HEK293 (cell line): ENCODE results near the gene SHCBP1.

Source experiments
- CTCF ChIA-PET: fragments of 350-600 bp; formaldehyde crosslinking; extraction: SDS; loops from one replicate; lab custom pipeline; 2021; ENCODE audit warnings: antibody characterized with exemption; lab: Yijun Ruan, JAX
- POLR2A ChIA-PET: fragments of 300-600 bp; formaldehyde crosslinking; extraction: SDS; loops from one replicate; lab custom pipeline; 2020; ENCODE audit warnings: antibody characterized with exemption, inconsistent platforms; lab: Yijun Ruan, JAX
- H3K27ac ChIP-seq: fragments of 200-500 bp; sonication (Bioruptor generic); 2 replicates; pipeline ENCODE4 v1.5.1; 2014; ENCODE audit warnings: low read depth, low read length, control low read depth, inconsistent platforms; ENCODE audit errors: extremely low read depth
- H3K36me3 ChIP-seq, 2 experiments: fragments of 200-500 bp in 1 of 2; sonication (Bioruptor generic) in 1 of 2; 1 replicate in 1 of 2; 2 replicates in 1 of 2; pipeline ENCODE4 v1.5.1; 2014 to 2017; ENCODE audit warnings: inconsistent platforms in 2 of 2, low read length in 2 of 2; ENCODE audit not compliant: control insufficient read depth in 2 of 2, insufficient read depth in 1 of 2
- H3K4me1 ChIP-seq: fragments of 200-500 bp; sonication (Bioruptor generic); 2 replicates; pipeline ENCODE4 v1.5.1; 2014; ENCODE audit warnings: mild to moderate bottlenecking, low read length, inconsistent platforms; ENCODE audit not compliant: control insufficient read depth, insufficient read depth
- H3K4me3 ChIP-seq: 2 replicates; pipeline ENCODE4 v1.5.1; 2011; ENCODE audit warnings: low read depth, mild to moderate bottlenecking, control low read depth, low read length, moderate library complexity
- H3K9me3 ChIP-seq: fragments of 200-500 bp; sonication (Bioruptor generic); 2 replicates; pipeline ENCODE4 v1.5.1; 2014; ENCODE audit warnings: low read depth, low read length, inconsistent platforms; ENCODE audit not compliant: control insufficient read depth, insufficient read depth
- BCL11A ChIP-seq: fragments of 450-650 bp; formaldehyde crosslinking; IDR thresholded peaks from 2 replicates; pipeline ENCODE4 v1.5.1; 2016; ENCODE audit warnings: low read depth, missing biosample characterization, missing genetic modification characterization
- BCL11B ChIP-seq: fragments of 450-650 bp; formaldehyde crosslinking; IDR thresholded peaks from 2 replicates; pipeline ENCODE4 v1.5.1; 2016; ENCODE audit warnings: low read depth, missing biosample characterization, missing genetic modification characterization
- GLI4 ChIP-seq: fragments of 450-650 bp; formaldehyde crosslinking; IDR thresholded peaks from 2 replicates; pipeline ENCODE4 v1.5.1; 2016; ENCODE audit warnings: missing biosample characterization, missing genetic modification characterization
- GLIS2 ChIP-seq: fragments of 450-650 bp; formaldehyde crosslinking; IDR thresholded peaks from 2 replicates; pipeline ENCODE4 v1.5.1; 2016; ENCODE audit warnings: missing biosample characterization, missing genetic modification characterization
- KLF16 ChIP-seq: fragments of 450-650 bp; formaldehyde crosslinking; IDR thresholded peaks from 2 replicates; pipeline ENCODE4 v1.5.1; 2017; ENCODE audit warnings: missing biosample characterization, missing genetic modification characterization
- MYNN ChIP-seq: fragments of 450-650 bp; formaldehyde crosslinking; IDR thresholded peaks from 2 replicates; pipeline ENCODE4 v1.5.1; 2016; ENCODE audit warnings: missing biosample characterization, missing genetic modification characterization, borderline replicate concordance
- RBAK ChIP-seq: fragments of 450-650 bp; formaldehyde crosslinking; IDR thresholded peaks from 2 replicates; pipeline ENCODE4 v1.5.1; 2016; ENCODE audit warnings: missing biosample characterization, missing genetic modification characterization
- REPIN1 ChIP-seq: fragments of 450-650 bp; formaldehyde crosslinking; IDR thresholded peaks from 2 replicates; pipeline ENCODE4 v1.5.1; 2017; ENCODE audit warnings: missing biosample characterization, missing genetic modification characterization, low read depth
- ZBTB17 ChIP-seq: fragments of 450-650 bp; formaldehyde crosslinking; IDR thresholded peaks from 2 replicates; pipeline ENCODE4 v1.5.1; 2016; ENCODE audit warnings: missing biosample characterization, missing genetic modification characterization
- ZNF211 ChIP-seq: fragments of 450-650 bp; formaldehyde crosslinking; IDR thresholded peaks from 2 replicates; pipeline ENCODE4 v1.5.1; 2016; ENCODE audit warnings: low read depth, missing biosample characterization, missing genetic modification characterization
- ZNF24 ChIP-seq: fragments of 450-650 bp; formaldehyde crosslinking; IDR thresholded peaks from 2 replicates; pipeline ENCODE4 v1.5.1; 2016; ENCODE audit warnings: missing biosample characterization, missing genetic modification characterization
- ZNF473 ChIP-seq: fragments of 450-650 bp; formaldehyde crosslinking; IDR thresholded peaks from 2 replicates; pipeline ENCODE4 v1.5.1; 2017; ENCODE audit warnings: missing biosample characterization, missing genetic modification characterization
- ZNF560 ChIP-seq: fragments of 450-650 bp; formaldehyde crosslinking; IDR thresholded peaks from 2 replicates; pipeline ENCODE4 v1.5.1; 2017; ENCODE audit warnings: missing biosample characterization, missing genetic modification characterization, borderline replicate concordance
- ZNF561 ChIP-seq: fragments of 450-650 bp; IDR thresholded peaks from 2 replicates; pipeline ENCODE4 v1.5.1; 2018; ENCODE audit warnings: missing biosample characterization, missing genetic modification characterization, borderline replicate concordance
- ZNF670 ChIP-seq: fragments of 450-650 bp; formaldehyde crosslinking; IDR thresholded peaks from 2 replicates; pipeline ENCODE4 v1.5.1; 2016; ENCODE audit warnings: missing biosample characterization, missing genetic modification characterization, low read depth
- ZNF785 ChIP-seq: fragments of 450-650 bp; formaldehyde crosslinking; IDR thresholded peaks from 2 replicates; pipeline ENCODE4 v1.5.1; 2016; ENCODE audit warnings: missing biosample characterization, missing genetic modification characterization
- TF ChIP-seq, protein P1 (sequence below): fragments of 450-650 bp; formaldehyde crosslinking; IDR thresholded peaks from 2 replicates; pipeline ENCODE4 v1.5.1; 2016; ENCODE audit warnings: missing biosample characterization, missing genetic modification characterization
- TF ChIP-seq, protein P2 (sequence below): fragments of 450-650 bp; formaldehyde crosslinking; IDR thresholded peaks from 2 replicates; pipeline ENCODE4 v1.5.1; 2016; ENCODE audit warnings: missing biosample characterization, missing genetic modification characterization
- TF ChIP-seq, protein P3 (sequence below): fragments of 450-650 bp; formaldehyde crosslinking; IDR thresholded peaks from 2 replicates; pipeline ENCODE4 v1.5.1; 2016; ENCODE audit warnings: missing biosample characterization, missing genetic modification characterization

Gene SHCBP1

DNA sequence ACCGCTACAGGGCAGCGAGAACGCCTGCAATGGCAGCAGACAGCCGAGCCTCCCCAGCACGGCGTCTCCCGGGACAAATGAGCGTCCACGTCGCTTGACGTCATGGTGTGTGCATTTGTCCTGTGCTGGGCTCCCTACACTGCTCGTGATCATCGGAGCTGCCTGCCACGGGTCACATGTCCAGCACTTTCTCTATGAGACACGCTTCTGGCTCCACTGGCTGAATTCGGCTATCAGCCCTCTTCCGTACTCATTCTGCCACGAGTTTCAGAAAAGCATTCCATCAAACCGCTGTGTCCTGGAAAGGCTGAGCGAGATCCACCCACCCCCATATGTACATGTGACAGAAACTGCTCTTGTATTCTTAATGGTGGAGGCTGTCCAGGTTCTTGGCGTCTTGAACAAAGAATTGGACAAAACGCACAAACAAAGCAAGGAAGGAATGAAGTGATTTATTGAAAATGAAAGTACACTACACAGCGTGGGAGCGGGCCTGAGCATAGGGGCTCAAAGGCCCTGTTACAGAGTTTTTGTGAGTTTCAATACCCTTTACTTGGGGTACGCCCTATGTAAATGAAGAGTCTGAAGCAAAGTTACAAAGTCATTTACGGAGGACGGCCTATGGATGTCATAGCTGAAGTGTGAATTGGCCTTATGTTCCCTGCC, 28.5 kb upstream of the SHCBP1 start:
- TF ChIP-seq, protein P1, sequence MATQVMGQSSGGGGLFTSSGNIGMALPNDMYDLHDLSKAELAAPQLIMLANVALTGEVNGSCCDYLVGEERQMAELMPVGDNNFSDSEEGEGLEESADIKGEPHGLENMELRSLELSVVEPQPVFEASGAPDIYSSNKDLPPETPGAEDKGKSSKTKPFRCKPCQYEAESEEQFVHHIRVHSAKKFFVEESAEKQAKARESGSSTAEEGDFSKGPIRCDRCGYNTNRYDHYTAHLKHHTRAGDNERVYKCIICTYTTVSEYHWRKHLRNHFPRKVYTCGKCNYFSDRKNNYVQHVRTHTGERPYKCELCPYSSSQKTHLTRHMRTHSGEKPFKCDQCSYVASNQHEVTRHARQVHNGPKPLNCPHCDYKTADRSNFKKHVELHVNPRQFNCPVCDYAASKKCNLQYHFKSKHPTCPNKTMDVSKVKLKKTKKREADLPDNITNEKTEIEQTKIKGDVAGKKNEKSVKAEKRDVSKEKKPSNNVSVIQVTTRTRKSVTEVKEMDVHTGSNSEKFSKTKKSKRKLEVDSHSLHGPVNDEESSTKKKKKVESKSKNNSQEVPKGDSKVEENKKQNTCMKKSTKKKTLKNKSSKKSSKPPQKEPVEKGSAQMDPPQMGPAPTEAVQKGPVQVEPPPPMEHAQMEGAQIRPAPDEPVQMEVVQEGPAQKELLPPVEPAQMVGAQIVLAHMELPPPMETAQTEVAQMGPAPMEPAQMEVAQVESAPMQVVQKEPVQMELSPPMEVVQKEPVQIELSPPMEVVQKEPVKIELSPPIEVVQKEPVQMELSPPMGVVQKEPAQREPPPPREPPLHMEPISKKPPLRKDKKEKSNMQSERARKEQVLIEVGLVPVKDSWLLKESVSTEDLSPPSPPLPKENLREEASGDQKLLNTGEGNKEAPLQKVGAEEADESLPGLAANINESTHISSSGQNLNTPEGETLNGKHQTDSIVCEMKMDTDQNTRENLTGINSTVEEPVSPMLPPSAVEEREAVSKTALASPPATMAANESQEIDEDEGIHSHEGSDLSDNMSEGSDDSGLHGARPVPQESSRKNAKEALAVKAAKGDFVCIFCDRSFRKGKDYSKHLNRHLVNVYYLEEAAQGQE (tag by site-specific recombination), result no peak
- no peak for TF ChIP-seq ZNF670 (tag by site-specific recombination)
- TF ChIP-seq BCL11B, result no peak
- TF ChIP-seq KLF16 (tag by site-specific recombination), result no peak
- TF ChIP-seq GLIS2 (tag by site-specific recombination), result no peak
- TF ChIP-seq ZBTB17 (tag by site-specific recombination), result no peak
- TF ChIP-seq ZNF211 (tag by site-specific recombination), result no peak
- no peak for TF ChIP-seq ZNF473 (tag by site-specific recombination)
- TF ChIP-seq ZNF560 (tag by site-specific recombination), result no peak
- no peak for TF ChIP-seq RBAK (tag by site-specific recombination)
- TF ChIP-seq, protein P2, sequence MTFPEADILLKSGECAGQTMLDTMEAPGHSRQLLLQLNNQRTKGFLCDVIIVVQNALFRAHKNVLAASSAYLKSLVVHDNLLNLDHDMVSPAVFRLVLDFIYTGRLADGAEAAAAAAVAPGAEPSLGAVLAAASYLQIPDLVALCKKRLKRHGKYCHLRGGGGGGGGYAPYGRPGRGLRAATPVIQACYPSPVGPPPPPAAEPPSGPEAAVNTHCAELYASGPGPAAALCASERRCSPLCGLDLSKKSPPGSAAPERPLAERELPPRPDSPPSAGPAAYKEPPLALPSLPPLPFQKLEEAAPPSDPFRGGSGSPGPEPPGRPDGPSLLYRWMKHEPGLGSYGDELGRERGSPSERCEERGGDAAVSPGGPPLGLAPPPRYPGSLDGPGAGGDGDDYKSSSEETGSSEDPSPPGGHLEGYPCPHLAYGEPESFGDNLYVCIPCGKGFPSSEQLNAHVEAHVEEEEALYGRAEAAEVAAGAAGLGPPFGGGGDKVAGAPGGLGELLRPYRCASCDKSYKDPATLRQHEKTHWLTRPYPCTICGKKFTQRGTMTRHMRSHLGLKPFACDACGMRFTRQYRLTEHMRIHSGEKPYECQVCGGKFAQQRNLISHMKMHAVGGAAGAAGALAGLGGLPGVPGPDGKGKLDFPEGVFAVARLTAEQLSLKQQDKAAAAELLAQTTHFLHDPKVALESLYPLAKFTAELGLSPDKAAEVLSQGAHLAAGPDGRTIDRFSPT (tag by site-specific recombination), result no peak
- TF ChIP-seq REPIN1, result no peak
- TF ChIP-seq ZNF561 (tag by site-specific recombination), result no peak
- no peak for TF ChIP-seq ZNF785 (tag by site-specific recombination)
- H3K27ac ChIP-seq, result no peak overlapping the region

DNA sequence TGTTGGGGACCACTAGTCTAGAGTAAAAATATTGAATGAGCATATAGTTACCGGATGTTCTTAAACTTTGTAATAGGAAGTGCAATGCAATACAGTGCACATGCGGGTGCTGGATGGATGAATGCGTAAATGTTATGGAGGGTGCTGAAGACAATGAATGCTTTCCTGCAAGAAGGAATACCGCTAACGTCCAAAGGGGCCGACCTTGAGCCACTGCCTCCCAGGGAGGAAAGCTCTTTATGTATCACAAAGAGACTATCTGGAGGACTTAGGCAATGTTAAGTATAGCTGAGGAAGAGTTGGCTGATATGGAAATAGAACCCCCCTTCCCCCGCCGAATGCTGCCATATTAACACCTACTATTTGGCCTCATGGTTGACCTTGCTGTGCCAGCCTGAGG, 27.5 kb upstream of the SHCBP1 start:
- Histone ChIP-seq H3K4me3 (no peak overlapping the region), H3K36me3 (no peaks in the 10 kb centered on the region), H3K4me1 (no peaks in the 10 kb centered on the region), H3K9me3 (no peaks in the 10 kb centered on the region), H3K27ac (no peak overlapping the region)
- ChIA-PET CTCF (interaction anchor here (0.7 kb wide), 1 partner anchor 25 kb away, joined by 3 read pairs; no protein-coding TSS in a partner anchor), POLR2A (no interaction called here)
- TF ChIP-seq GLI4 (tag by site-specific recombination) (no peak), ZNF24 (no peak), BCL11A (no peak), MYNN (no peak)
- TF ChIP-seq, protein P3, sequence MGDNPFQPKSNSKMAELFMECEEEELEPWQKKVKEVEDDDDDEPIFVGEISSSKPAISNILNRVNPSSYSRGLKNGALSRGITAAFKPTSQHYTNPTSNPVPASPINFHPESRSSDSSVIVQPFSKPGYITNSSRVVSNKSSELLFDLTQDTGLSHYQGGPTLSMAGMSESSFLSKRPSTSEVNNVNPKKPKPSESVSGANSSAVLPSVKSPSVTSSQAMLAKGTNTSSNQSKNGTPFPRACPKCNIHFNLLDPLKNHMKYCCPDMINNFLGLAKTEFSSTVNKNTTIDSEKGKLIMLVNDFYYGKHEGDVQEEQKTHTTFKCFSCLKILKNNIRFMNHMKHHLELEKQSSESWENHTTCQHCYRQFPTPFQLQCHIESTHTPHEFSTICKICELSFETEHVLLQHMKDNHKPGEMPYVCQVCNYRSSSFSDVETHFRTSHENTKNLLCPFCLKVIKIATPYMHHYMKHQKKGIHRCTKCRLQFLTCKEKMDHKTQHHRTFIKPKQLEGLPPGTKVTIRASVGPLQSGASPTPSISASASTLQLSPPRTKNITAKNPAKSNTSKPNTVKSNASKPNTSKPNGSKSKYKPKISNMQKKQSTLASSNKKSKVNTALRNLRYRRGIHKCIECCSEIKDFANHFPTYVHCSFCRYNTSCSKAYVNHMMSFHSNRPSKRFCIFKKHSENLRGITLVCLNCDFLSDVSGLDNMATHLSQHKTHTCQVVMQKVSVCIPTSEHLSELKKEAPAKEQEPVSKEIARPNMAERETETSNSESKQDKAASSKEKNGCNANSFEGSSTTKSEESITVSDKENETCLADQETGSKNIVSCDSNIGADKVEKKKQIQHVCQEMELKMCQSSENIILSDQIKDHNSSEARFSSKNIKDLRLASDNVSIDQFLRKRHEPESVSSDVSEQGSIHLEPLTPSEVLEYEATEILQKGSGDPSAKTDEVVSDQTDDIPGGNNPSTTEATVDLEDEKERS (tag by site-specific recombination), result no peak

More for the DNA sequence above, 28.5 kb upstream of the SHCBP1 start:
- H3K4me1 ChIP-seq, result no peaks in the 10 kb centered on the region
- no peaks in the 10 kb centered on the region for H3K9me3 ChIP-seq
- ChIA-PET POLR2A (no interaction called here), CTCF (no interaction called here)
- H3K36me3 ChIP-seq, result no peaks in the 10 kb centered on the region
- H3K4me3 ChIP-seq, result no peak overlapping the region
